ENCODE data around the gene KRTAP9-4. TPM values are rescaled to one million over a fixed set of nuclear protein-coding genes. Genes with fewer than 3 reads are reported as not detected.
"Not testable (repeated sequence)": the region's sequence is repeated elsewhere in the genome, so short reads cannot be mapped to it uniquely, and the experiment has no call there.

Gene KRTAP9-4
- total RNA-seq, 6 experiments from 2014 or later, result not detected

DNA sequence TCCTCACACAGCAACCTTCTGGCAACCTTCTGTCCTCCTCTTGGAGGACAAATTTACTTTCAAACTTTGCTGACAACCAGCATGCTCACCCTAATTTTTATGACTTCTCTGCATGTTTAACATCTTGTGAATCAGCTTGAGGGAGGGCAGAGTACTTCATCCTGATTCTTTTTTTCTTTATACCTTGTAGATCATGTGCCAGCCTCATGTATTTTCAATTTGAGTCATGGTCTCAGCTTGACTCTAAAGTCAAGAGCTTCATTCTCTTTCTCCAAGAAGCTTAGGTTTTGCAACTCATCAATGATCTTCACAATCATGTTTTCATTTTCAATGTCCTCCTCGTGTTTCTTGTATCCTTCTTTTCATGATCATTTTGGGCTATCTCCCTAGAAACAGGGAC is 22.4 kb downstream of the KRTAP9-4 start:
- Histone ChIP-seq H3K27ac (no peak overlapping the region), H3K36me3 (no peaks in the 10 kb centered on the region), H3K4me1 (no peaks in the 10 kb centered on the region), H3K4me3 (no peak overlapping the region), H3K27me3 (no peaks in the 10 kb centered on the region), H3K9me3 (no peaks in the 10 kb centered on the region)
- DNase-seq, result no peak
- no peak for ATAC-seq
- TF ChIP-seq POLR2A (IDR thresholded peaks at IDR 0.05), result no peak
- TF ChIP-seq, protein P1, sequence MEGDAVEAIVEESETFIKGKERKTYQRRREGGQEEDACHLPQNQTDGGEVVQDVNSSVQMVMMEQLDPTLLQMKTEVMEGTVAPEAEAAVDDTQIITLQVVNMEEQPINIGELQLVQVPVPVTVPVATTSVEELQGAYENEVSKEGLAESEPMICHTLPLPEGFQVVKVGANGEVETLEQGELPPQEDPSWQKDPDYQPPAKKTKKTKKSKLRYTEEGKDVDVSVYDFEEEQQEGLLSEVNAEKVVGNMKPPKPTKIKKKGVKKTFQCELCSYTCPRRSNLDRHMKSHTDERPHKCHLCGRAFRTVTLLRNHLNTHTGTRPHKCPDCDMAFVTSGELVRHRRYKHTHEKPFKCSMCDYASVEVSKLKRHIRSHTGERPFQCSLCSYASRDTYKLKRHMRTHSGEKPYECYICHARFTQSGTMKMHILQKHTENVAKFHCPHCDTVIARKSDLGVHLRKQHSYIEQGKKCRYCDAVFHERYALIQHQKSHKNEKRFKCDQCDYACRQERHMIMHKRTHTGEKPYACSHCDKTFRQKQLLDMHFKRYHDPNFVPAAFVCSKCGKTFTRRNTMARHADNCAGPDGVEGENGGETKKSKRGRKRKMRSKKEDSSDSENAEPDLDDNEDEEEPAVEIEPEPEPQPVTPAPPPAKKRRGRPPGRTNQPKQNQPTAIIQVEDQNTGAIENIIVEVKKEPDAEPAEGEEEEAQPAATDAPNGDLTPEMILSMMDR (IDR thresholded peaks at IDR 0.05), result no peak
- 13% methylated on average over 1 of the region's 1 CpG for WGBS (ENCODE audit: insufficient coverage, low coverage, low lambda C conversion rate, missing lambda C conversion rate)
- intact Hi-C loops (cut with DNase I), result no loop called here

DNA sequence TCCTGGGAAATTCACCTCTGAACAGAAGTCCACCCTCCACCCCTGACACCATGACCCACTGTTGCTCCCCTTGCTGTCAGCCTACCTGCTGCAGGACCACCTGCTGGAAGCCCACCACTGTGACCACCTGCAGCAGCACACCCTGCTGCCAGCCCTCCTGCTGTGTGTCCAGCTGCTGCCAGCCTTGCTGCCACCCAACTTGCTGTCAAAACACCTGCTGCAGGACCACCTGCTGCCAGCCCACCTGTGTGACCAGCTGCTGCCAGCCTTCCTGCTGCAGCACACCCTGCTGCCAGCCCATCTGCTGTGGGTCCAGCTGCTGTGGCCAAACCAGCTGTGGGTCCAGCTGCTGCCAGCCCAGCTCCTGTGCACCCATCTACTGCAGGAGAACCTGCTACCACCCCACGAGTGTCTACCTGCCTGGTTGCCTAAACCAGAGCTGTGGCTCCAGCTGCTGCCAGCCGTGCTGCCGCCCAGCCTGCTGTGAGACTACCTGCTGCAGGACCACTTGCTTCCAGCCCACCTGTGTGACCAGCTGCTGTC is 26.2 kb downstream of the KRTAP9-4 start, which contains the start of gene KRTAP9-7:
TSS of gene KRTAP9-7 (plus strand) at position 51 of the 543 bp plus-strand sequence. CDS start at position 51, 0 bp downstream.
- H3K4me1 ChIP-seq; H3K27ac ChIP-seq; DNase-seq; H3K36me3 ChIP-seq; H3K27me3 ChIP-seq; H3K4me3 ChIP-seq; intact Hi-C loops (cut with DNase I); H3K9me3 ChIP-seq; ATAC-seq: not testable (repeated sequence)
- WGBS (ENCODE audit: insufficient coverage, low coverage, low lambda C conversion rate, missing lambda C conversion rate), result no CpG with 5 or more reads among the region's 3 CpGs

DNA sequence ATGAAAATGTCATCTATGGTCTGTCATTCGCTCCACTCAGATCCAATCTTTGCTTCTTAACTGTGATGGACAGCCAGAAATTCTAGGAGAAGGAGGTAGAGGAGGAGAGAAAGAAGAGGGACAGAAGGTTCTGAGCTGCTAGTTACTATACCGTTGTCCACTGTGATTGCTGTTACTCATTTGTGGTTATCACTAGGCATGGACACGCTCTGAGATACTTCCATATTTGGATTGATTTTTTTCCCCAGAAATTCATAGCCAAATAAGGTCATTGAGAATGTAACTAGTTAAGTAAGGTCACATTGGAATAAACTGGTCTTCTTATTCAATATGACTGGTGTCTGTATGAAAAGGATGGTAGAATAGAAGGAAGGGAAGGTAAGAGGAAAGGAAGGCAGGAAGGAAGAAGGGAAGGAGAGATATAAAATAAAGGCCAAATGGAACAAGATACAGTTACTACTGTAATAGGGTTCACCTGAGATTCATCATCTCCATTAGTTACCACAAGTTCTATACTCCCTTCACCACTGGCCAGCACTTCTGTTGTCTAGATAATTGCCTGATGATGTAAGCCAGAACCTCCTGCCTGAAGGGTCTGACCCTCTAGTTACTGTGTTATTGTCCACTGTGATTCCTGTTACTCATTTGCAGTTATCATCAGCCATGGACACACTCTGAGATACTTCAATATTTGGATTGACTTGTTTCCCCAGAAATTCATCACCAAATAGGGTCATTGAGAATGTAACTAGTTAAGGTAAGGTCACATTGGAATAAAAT is 28.9 kb downstream of the KRTAP9-4 start:
- Histone ChIP-seq H3K9me3 (no peaks in the 10 kb centered on the region), H3K4me1 (no peaks in the 10 kb centered on the region), H3K36me3 (no peaks in the 10 kb centered on the region), H3K27me3 (no peaks in the 10 kb centered on the region), H3K27ac (no peak overlapping the region), H3K4me3 (no peak overlapping the region)
- 64% methylated on average over 3 of the region's 3 CpGs for WGBS (ENCODE audit: insufficient coverage, low coverage, low lambda C conversion rate, missing lambda C conversion rate)
- DNase-seq (no peak), ATAC-seq (no peak)
- intact Hi-C loops (cut with DNase I), result no loop called here
- no peak for TF ChIP-seq POLR2A (IDR thresholded peaks at IDR 0.05)
- TF ChIP-seq, protein P1 (IDR thresholded peaks at IDR 0.05), result no peak

DNA sequence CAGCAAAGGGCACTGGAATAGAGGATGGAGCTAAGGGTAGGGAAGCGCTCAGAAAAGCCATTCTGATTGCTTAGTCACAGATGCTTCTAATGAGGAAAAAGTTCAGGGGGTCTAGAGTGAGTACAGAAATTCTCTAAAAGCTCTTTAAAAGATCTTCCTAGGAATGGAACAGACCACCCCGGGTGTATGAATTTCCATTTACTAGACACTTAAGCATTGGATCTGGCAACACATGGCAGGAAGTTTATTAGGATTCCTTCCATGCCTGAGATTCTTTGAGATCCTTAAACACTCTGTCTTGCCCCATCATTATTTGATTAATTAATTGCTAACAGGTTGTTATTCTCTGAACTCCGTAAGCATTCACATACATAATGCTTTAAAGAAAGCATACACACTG is 34.6 kb downstream of the KRTAP9-4 start:
- H3K4me1 ChIP-seq, result no peaks in the 10 kb centered on the region

DNA sequence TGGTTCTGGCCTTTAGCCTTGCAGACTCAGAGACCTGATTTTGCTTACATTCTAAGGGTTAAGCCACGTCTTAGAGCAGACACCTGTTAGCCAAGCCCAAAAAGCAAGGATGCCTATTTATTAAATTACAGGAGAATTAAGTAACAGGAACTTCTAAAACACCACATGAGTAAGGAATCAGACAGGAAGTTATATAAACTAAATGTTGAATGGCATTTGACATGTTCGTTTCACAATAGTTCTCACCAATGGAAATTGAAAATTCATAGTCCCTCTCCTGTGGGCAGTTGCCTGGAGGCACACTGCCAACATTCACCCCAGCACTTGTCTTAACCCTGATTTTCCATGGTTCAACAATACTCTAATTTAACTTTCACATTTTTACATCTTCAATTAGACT is 35.1 kb downstream of the KRTAP9-4 start:
- Histone ChIP-seq H3K9me3 (no peaks in the 10 kb centered on the region), H3K4me3 (no peak overlapping the region), H3K36me3 (no peaks in the 10 kb centered on the region), H3K27ac (no peak overlapping the region), H3K4me1 (no peaks in the 10 kb centered on the region), H3K27me3 (no peaks in the 10 kb centered on the region)
- intact Hi-C loops (cut with DNase I), result no loop called here
- 29% methylated on average over 2 of the region's 2 CpGs for WGBS (ENCODE audit: insufficient coverage, low coverage, low lambda C conversion rate, missing lambda C conversion rate)
- TF ChIP-seq, protein P1 (IDR thresholded peaks at IDR 0.05), result no peak
- TF ChIP-seq POLR2A (IDR thresholded peaks at IDR 0.05), result no peak
- ATAC-seq (no peak), DNase-seq (no peak)

More for the DNA sequence above, 34.6 kb downstream of the KRTAP9-4 start:
- WGBS (ENCODE audit: insufficient coverage, low coverage, low lambda C conversion rate, missing lambda C conversion rate), result 39% methylated on average over 3 of the region's 3 CpGs
- DNase-seq (no peak), ATAC-seq (no peak)
- H3K36me3 ChIP-seq, result no peaks in the 10 kb centered on the region
- no peak overlapping the region for H3K4me3 ChIP-seq
- no peaks in the 10 kb centered on the region for H3K9me3 ChIP-seq
- no peak overlapping the region for H3K27ac ChIP-seq
- TF ChIP-seq POLR2A (IDR thresholded peaks at IDR 0.05), result no peak
- TF ChIP-seq, protein P1 (IDR thresholded peaks at IDR 0.05), result no peak
- intact Hi-C loops (cut with DNase I), result no loop called here
- no peaks in the 10 kb centered on the region for H3K27me3 ChIP-seq

Measured in right lobe of liver (tissue), 6 donors.